ENCODE results near the gene NXT1. TPM values are rescaled to one million over a fixed set of nuclear protein-coding genes. Genes with fewer than 3 reads are reported as not detected.

Gene NXT1
- polyA plus RNA-seq, 1 donor: 11.1 TPM

- peak; percentile 16 for DNase-seq
These were observed 10.5 kb downstream of the NXT1 start for GRCh38 chr20:23361119-23361475.

GRCh38 chr20:23361476-23362391 is 11.1 kb downstream of the NXT1 start, which contains the start of gene GZF1:
Gene GZF1 (plus strand): TSS chr20:23362182. CDS start chr20:23364384, 2,202 bp downstream.
- peak; percentile 100 for DNase-seq

GRCh38 chr20:23362392-23363256 is 12.0 kb downstream of the NXT1 start:
- DNase-seq: no peak

- no peak for DNase-seq
These were observed 12.7 kb downstream of the NXT1 start for GRCh38 chr20:23363257-23363649.

DNA sequence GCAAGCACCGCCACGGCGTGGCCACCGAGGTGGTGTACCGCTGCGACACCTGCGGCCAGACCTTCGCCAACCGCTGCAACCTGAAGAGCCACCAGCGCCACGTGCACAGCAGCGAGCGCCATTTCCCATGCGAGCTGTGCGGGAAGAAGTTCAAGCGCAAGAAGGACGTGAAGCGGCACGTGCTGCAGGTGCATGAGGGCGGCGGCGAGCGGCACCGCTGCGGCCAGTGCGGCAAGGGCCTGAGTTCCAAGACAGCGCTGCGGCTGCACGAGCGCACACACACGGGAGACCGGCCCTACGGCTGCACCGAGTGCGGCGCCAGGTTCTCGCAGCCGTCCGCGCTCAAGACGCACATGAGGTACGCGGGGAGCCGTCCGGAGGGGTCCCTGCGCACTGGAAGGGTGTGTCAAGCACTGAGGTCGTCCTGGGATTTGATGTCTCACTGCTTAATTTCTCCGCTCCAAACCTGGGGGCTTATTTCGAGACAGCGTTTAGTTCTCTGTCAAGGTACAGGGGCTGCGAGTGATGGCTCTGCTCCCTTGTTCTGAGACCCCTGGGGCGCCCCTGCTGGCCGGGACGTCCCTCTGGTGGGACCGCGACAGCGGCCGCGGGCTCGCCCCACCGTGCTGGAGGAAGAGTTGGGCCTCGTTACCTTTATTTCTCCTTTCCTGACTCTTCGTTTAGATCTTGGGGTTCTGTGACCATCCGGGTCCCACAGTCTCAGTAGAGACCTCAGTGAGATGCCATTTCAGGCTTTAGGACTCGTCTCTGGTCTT is 15.0 kb downstream of the NXT1 start:
- DNase-seq: no peak

GRCh38 chr20:23366384-23366783 is 15.8 kb downstream of the NXT1 start:
- no peak for DNase-seq

- no peak for DNase-seq
These were observed 17.2 kb downstream of the NXT1 start for GRCh38 chr20:23367770-23368169.

- DNase-seq: no peak
These were observed 17.9 kb downstream of the NXT1 start for GRCh38 chr20:23368316-23369071.

DNA sequence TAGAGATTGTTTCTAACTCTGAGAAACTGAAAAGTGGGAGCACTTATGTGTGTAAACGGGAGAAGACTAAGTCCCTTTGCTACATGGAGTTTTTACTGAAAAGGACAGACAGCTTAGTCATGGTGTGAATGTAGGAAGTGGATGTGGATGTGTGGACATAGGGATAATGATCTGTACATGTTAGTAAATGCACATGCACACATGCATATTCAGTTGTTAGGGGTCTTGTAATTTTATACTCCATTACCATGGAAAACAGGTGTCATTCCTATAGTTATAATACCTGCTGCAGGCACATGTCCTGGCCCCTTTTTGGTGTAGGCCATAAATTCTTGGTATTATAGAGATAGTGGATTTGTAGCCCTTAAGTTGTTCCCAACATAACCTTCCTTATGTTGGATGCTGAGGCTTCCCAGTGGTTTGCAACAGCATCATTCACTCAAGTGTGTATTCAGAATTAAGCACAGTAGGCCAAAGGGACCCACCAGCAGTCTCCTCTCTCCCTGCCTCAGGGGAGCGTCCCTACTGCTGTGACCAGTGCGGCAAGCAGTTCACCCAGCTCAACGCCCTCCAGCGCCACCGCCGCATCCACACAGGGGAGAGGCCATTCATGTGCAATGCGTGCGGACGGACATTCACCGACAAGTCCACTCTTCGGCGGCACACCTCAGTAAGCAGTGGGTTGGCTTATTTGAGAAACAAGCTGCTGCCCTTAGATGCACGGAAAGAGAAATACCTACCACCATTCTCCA is 18.7 kb downstream of the NXT1 start:
- DNase-seq: no peak

DNA sequence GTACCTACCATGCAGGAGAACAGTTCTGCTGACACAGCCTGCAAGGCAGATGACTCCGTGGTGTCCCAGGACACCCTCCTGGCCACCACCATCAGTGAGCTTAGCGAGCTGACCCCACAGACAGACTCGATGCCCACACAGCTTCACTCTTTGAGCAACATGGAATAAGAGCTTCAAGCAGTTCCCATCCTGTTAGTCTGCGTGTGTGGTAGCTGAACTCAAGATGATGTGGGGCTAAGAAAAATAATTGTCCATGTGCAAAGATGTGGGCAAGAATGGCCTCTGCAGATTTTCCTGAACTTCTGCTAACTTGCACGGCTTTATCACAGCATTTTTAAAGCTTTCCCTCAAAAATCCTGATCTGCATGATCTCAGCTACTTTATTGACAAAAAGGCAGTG is 19.7 kb downstream of the NXT1 start:
- DNase-seq: no peak

DNA sequence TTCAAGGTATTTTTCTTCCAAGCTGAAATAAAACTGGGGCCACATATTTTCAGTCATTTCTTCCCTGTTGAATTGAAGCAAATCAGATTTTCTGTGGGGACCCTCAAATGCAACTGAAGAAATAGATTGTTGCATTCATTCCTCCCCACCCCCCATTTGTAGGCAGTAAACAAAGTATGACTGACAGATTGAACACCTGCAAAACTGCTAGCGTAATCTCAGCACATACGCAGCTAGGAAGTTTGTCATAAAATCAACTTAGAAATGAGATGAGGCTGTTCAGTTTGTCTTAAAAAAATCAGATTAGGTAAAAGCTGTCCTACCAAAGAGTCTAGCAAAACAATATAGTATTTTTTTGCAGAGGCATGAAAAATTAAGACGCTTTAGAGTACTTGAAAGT is 20.3 kb downstream of the NXT1 start:
- DNase-seq: no peak

DNA sequence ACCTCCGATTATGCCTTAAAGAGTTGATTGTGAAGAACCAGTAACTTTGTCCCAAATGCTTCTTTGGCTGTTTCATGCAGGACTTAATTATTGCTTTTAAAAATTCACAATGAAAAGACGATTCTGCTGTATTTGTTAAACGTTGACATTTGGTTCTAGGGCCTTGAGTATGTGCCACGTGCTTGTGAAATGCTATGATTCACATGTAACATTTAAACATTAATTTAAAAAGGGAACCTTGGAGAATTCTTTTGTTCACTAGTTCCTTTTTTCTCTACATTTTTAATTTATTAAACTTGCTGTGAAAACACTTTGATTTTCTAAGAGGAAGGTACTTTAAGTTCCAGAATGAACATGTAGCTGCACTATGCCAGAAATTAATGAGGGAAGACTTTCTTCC is 20.9 kb downstream of the NXT1 start:
- DNase-seq: no peak

- no peak for DNase-seq
These were observed 23.9 kb downstream of the NXT1 start for GRCh38 chr20:23374441-23374840.

GRCh38 chr20:23375827-23376226 is 25.2 kb downstream of the NXT1 start:
- no peak for DNase-seq

DNA sequence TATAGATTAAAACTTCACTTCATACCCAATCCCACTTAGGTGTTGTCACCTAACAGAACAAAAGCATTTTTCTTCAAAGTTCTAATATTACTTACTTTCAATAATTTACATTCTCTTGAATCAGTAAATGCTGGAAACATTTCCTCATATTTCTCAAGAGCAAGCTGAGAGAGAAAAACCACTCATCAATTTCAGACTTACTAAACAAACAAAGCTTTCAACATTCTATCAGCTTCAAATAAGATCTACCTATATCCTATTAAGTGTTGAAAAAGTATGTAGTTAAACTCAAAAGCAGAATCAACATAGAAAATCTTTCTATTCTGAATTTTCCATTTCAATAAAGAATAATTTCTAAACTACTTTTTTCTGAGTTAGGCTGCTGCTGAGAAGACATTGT is 29.2 kb downstream of the NXT1 start:
- no peak for DNase-seq

DNA sequence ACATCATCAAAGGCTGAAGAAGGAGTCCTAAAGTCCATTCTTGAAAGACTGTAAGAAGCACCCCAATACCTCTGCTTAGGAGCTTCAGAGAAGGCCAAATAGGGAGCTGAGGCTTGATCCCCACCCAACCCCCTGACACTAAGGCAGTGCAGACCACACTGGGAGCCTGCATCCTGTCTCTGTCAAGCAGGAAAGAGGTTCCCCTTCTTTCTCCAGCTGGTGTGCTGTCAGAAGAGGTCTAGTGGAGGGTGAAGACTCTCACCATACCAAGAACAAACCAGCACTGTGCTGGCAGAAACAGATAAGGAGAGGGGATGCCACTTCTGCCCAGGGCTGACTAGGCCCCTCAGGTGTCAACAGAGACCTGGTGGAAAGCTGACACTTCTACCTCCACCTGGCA is 31.3 kb downstream of the NXT1 start:
- DNase-seq: no peak

DNA sequence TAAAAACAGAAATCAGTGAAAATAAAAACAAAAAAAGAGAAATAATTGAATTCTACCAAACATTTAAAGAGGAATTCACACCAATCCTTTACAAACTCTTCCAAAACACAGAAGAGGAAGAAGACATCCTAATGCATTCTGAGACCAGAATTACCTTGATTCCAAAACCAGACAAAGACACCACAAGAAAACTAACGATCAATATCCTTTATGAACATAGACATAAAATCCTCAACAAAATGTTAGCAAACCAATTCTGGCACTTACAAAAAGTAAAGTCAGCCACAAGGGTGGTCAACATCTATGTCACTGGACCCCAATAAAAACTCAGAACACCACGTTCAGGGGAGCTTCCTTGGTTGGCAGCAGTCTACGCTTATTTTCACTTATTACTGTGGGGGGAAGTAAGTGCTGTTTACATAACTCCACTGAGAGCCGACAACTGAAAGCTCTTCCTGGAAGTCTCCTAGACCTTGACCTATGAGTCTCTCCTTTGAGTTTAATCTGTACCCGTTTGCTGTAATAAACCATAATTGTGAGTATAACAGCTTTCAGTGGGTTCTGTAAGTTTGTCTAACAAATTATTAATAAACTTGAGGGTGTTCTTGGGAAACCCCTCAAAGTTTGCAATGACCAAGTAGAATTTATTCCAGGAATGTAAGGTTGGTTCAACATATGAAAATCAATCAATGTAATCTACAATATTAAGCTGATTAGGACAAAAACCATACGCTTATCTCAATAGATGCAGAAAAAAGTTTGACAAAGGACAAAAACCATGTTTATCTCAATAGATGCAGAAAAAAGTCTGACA is 35.9 kb downstream of the NXT1 start:
- no peak for DNase-seq

DNA sequence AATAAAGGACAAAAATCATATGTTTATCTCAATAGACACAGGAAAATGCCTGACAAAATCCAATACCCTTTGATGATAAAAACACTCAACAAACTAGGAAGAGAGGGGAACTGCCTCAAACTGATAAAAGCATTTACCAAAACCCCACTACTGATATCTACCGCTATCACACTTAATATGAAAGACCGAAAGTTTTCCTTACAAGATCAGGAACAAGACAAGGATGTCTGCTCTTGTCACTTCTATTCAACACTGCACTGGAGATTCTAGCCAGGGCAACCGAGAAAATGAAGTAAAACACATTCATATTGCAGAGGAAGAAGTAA is 36.5 kb downstream of the NXT1 start:
- DNase-seq: no peak

DNA sequence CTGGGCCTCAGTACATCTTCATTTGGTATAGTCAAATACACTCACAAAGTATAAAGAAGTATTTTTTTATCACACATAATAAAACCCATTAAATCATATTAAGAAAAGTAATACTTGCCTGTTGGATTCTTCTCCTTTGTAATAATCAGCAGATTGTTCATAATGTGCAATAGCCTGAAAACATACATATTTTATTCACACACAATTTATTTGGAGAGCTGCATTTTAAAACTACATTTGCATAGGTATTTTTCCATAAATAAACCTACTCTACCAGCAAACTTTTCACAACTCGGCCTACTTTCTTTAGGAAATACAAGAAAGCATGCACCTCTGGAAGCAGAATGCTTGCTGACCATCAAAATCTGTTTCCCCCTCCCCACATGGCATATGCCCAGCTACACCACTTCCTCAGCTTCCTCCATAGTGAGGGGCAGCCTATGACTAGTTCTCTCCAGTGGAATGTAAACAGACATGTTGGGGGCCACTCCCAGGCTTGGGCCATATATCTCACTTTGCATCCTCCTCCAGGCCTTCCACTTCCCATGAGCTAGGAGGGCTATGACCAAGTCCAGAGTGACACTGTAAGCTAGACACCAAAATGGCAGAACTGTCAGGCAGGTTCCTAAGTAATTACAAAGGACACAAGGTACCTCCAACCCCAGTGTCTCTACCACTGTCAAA is 39.6 kb downstream of the NXT1 start:
- DNase-seq: no peak

Data from hindlimb muscle (tissue), 1 donor.